Cardiac septum (tissue), 1 donor: Measurements from ENCODE around the gene HK1. TPM values are rescaled to one million over a fixed set of nuclear protein-coding genes. Genes with fewer than 3 reads are reported as not detected.
A peak's percentile ranks its signal among the peaks of the same experiment; 100 is the strongest.

ENCODE experiments used
- DNase-seq: peaks from one replicate; pipeline ENCODE4 v3.0.0-alpha.2; 2020; ENCODE audit warnings: low spot score
- intact Hi-C: fragments of 100-400 bp; cut with DNase I; formaldehyde crosslinking; loops from one replicate; pipeline ENCODE4 v1.14.0; 2022
- total RNA-seq: library from RNA; stranded (reverse); fragmentation: NEBNext Ultra II Directional; extraction: Animal tissue kit (Norgen Biotek cat#: 25700); gene quantifications from one replicate; pipeline ENCODE4 v1.2.1, GENCODE V29; 2021
- donor health status: DM: no; HTN: no; CAD: no.

The HK1 gene
- total RNA-seq, 1 donor from 2014 or later: 315 TPM

DNA sequence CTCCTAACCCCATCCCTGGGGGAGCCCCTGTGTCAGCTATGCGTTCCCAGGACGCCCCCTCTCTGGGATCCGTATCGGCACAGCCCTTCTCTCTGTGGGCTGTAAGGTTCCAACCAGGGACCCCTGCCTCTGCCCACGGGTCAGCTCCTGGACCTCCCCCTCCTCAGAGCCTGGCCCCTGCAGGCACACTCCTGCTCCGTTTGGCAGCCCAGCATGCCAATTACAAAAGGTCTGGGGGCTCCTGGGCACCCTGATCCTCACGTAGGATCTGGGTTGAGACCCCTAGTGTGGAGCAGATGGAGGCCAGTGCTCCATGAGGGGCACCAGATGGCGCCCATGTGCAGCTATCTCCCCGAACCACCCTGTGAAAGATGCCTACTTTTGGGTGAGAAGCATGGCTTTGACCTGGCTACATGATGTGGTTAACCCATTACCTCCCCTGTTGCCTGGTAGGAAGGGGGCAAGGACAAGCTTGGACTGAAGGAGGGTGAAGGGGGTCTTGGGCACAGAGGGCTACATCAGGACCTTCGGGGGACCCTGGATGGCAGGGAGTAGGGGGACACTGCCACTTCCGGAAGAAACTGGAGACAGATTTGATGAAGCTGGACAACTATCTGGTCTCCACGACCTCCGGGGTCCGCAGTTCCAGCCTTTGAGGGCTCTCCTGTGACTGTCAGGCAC lies 129.5 kb downstream of the HK1 start:
- DNase-seq: no peak

DNA sequence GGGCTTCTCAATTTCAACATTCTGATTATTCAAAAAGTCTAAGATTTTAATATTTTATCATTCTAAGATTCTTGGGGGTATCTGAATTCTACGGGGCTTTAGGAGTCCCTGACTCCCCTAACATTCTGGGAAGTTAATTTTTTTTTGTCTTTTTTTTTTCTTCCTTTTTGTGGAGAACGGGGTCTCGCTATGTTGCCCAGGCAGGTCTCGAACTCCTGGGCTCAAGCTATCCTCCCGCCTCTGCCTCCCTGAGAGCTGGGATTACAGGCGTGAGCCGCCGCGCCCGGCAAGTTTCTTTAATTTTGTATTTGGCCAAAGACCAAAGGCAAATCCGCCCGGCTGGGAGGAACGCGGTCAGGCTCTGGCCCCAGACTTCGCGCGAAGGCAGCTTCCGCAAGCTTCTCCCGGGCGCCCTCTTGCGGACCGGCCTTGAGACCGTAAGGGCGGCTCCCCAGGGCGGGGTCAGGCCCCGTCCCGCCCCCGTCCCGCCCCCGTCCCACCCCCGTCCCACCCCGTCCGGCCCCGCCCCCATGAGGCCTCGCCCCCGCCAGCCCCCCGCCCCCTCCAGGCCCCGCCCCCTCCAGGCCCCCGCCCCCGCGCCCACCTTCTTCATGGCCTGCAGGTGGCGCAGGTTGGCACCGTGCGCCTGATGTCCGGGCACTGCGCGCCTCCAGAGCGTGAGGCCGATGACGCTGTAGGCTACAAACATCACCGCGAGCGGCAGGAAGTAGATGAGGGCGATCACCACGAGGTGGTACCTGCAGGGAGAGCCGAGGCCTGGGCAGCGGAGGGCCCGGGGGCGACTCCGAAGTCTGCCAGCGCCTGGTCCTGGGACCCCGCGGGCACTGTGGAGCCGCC lies 130.3 kb downstream of the HK1 start:
- intact Hi-C loops: loop anchor here (5.0 kb wide), 1 partner anchor 91 kb away; no protein-coding TSS in a partner anchor
- peak; percentile 97 for DNase-seq

More for the DNA sequence above, 129.5 kb downstream of the HK1 start:
- intact Hi-C loops: loop anchor here (5.0 kb wide), 1 partner anchor 90 kb away; no protein-coding TSS in a partner anchor

DNA sequence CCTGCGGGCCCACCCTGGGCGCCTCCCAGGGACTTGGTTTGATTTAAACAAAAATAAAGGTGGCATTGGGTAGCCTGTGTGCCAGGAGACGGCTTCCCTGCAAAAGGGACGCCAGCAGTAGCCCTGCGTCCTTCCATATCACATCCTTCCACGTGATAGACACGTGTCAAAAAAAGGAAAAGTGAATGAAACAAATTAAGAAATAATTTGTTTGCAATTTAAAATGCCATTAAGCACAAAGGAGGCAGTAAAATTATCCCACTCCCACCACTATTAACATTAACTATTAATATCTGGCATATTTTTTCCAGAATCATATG lies 130.8 kb downstream of the HK1 start:
- intact Hi-C loops: loop anchor here (5.0 kb wide), 1 partner anchor 92 kb away; no protein-coding TSS in a partner anchor
- DNase-seq: no peak

DNA sequence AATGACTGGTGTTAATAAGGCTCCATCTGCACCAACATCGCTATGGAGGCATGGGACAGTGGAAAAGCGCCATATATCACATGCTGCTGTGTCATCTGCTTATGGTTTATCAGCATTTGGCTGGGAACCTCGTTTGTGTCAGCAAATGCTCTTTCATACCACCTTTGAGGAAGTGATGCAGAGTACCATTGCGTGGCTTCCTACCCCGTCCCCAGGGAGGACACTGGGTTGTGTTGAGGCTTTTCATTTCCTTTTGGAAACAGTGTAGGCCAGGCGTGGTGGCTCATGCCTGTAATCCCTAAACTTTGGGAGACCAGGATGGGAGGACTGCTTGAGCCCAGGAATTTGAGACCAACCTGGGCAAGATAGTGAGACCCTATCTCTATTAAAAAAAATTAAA lies 131.7 kb downstream of the HK1 start:
- intact Hi-C loops: loop anchor here (5.0 kb wide), 2 partner anchors 93 to 97 kb away; no protein-coding TSS in a partner anchor
- DNase-seq: no peak

DNA sequence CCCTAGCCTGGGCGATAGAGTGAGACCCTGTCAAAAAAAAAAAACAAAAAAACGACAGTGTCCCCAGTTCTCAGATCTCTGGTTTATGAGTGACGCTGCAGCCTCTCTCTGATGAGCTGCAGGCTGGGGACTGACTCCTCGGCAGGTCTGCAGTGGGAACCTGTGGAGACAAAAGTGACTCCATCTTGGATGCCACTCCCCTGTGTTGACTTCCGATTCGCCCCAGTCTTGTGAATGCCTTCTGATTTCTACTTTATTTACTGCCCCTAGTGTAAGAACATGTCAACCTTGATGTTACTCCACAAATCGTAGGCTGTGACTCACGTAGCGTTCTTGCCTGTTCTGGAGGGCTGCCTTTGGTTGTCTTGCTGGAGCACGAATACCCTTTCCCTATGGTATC lies 132.2 kb downstream of the HK1 start:
- DNase-seq: no peak
- intact Hi-C loops: loop anchor here (5.0 kb wide), 1 partner anchor 97 kb away; no protein-coding TSS in a partner anchor

DNA sequence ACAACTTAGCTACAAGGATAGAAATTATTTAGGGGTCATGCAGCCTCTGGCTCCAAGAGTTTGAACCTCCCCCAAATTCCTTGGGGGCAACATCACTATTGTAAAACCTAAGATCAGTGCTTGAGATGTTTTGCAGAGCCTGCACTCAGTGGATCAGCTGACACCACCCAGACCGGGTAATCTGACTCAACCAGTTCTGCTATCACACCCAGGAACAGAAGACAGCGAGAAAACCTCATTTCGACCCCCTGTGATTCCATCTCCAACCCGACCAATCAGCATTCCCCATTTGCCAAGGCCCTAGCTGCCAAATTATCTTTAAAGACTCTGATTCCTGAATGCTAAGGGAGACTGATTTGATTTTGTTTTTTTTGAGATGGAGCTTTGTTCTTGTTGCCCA lies 133.2 kb downstream of the HK1 start:
- no peak for DNase-seq
- intact Hi-C loops: loop anchor here (5.0 kb wide), 1 partner anchor 96 kb away; no protein-coding TSS in a partner anchor

DNA sequence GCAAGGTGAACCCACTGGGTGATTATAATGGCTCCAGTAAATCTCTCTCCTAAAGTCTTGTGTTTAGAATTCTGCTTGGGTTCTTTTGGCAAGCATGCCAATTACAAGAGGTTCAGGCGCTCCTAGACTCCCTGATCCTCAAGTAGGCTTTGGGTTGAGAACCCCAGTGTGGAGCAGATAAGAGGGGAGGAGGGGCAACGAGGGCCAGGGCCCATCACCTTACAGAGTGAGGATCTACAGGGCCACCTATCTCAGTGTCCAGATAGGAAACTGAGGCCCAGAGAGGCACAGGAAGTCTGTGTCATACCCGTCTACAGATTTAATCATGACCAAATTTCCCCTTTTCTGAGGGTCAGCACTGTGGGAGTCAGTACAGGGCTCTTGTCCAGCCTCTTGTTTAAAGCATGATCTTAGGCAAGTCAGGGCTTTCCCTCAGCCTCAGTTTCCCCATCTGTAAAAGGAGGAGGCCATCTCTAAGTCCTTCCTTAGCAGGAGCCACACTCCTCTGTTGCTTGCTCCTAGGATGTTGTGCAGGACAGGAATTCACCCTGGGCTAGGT lies 134.0 kb downstream of the HK1 start:
- no peak for DNase-seq
- intact Hi-C loops: loop anchor here (5.0 kb wide), 1 partner anchor 95 kb away; no protein-coding TSS in a partner anchor

DNA sequence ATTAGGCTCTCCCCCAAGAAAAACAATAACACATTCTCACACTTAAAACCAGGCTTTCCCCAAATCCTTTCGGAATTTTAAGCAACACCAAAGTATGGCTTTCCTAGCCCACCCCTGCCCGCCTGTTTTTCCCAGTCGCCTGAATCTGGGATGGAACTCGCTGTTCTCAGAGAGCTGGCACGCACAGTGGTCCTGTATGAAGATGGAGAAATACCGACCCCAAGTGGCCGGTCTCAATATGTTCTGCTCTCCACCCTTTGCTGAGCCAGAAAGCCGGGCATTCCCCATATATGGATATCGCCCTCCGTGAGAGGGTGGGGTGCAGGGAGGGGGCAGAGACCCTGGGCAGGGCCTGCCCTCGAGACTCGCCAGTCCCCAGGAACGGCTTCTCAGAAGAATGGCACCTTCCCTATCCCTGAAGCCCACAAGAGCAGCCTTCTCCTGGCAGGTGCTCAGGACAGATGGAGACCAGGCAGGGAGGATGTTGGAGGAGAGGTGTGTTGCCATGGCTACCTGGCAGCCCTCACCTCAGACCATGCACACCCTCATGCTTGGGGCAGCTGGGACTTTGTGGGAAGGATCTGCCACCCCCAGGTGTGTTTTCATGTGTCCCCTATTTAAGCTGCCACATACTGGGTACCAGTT lies 135.0 kb downstream of the HK1 start:
- no peak for DNase-seq
- intact Hi-C loops: loop anchor here (5.0 kb wide), 1 partner anchor 94 kb away; no protein-coding TSS in a partner anchor

DNA sequence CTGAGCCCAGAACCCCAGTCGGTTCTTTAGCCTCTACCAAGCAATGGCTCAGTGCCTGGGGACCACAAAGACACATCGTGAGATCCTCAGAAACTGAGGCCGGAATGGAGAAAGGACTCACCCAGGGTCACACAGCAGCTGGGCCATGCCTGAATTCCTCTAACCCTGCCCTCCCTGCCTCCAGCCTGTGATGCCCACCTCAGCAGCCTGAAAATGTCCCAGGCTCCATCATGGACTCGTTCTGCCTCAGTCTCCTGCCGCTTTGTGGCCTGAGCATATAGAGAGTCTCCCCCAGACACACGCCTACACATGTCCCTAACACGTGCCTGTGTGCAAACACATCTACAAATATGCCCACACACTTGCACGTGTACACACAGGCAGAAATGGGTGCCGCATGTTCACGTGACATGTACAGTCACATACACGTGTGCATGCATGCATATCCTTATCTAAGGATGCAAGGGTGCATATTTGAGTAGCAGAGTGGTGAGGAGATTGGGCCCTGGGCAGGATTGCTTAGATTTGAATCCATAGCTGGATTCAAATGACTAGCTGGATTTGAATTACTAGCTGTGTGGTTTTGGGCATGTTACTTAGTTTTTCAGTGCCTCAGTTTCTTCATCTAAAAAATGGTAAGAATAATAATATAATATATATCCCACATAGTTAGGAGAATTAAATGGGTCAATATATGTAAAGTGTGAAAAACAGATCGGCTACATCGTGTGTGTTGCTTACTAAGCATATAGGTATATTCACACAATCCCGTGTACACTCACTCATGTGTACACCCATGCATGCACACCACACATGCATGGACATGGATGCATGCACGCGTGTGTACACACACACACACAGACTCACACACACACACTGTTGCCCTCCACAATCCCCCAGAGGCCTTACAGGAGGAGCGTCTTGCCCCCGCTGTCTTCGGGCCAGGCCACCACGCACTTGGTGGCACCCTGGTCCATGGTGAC lies 136.0 kb downstream of the HK1 start:
- intact Hi-C loops: loop anchor here (5.0 kb wide), 1 partner anchor 93 kb away; no protein-coding TSS in a partner anchor
- DNase-seq: no peak

DNA sequence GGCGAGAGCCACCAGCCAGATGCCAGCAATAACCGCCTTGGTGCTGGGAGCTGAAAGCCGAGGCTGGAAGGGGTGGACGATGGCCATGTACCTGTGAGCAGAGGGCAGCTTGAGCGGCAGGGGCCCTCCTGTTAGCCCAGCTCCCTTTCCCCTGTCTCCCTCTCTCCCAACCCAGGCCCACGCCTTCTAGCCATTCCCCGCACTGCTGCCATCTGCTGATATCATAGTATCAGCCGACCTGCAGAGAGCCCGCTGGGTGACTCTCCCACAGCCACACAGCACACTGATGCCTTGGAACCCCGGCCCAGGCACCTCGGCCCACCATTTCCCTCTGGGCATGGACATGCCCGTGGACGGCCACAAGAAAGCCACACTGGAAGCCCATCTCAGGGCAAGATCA lies 136.8 kb downstream of the HK1 start:
- intact Hi-C loops: no loop called here
- no peak for DNase-seq

DNA sequence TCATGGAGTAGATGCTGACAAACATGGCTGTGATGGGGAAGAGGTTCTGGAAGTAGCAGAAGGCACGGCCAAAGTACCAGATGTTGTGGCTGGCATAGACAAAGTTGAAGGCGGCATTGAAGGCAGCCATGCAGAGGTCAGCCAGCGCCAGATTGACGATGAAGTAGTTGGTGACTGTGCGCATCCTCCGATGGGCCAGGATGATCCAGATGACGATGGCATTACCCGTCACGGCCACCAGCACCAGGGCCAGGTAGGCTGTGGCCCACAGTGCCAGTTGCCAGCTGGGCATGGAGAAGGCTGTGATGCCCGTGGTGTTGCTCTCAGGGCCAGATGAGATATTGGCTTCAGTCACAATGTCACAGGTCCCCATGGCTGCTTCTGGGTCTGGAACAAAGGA lies 137.7 kb downstream of the HK1 start:
- no peak for DNase-seq
- intact Hi-C loops: no loop called here

DNA sequence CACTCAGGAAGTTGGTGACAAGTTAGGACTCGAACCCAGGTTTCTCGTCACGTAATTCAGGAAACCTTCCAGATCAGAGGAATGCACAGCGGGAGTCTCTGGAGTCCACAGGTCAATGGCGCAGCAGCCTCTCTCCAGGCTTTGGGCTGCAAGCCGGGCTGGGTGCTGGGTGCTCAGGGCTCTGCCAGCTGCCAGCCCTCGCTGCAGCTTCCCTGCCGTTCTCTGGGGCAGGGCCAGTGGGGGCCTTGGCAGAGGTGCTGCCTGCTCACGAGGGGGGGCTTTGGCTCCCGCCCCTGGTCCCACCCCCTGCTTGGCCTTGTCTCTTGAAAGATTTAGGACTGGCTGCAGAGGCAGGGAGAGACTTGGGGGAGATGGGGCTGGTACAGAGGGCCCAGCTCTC lies 138.4 kb downstream of the HK1 start, which contains the start of gene TACR2:
Gene TACR2, minus strand, starts transcription at position 224 of the 400 bp plus-strand sequence. CDS start 595 bp downstream, outside the sequence.
- intact Hi-C loops: no loop called here
- DNase-seq: no peak

DNA sequence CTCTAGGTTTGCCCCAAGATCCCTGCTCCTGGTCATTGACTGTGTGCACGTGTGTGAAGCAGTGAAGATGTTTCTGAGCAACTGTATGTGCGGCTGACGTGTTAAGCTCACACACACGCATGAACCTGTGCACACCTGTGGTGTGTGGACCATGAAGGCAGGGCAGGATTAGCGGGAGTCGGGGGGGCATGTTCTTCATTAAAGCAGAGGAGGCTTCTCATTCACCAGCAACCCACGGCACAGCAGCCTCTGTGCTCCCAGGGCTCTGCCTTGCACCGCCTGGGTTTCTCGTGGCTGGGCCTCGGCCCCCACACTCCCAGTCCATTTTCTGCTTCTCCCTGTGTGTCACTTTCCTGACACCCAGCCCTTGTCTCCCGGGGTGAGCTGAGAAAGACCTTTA lies 139.2 kb downstream of the HK1 start:
- no peak for DNase-seq
- intact Hi-C loops: no loop called here

DNA sequence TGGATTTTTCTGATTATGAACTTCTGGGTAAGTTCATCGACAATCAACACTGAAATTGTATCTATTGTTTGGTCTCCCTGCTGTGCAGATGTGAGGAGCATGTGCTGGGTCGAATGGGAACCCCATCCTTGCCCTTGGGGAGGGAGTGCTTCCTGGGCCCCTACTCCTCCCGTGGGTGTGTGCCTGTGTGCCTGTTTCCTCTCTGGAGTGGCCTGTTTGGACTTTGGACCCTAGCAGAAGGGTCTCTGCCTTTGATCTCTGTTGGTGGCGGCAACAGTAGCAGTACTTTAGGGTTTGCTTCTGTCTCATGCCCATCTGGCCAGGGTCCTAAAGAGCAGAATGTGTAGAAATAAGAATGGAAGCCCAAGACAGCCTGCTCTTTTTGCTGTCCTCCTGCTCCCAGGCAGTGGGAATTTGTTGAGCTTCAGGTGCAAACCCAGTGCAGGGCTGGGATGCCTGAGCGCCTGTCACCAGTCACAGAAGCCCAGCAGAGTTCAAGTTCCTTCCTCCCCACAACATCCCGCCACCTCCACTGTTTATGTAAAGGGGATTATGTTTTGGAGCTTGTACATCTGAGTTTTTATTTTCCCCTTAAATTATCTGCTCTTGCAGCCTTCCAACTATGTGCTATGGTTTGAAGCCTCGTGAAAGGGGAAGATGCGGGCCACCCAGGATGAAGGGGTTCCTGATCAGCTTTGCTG lies 139.9 kb downstream of the HK1 start:
- intact Hi-C loops: no loop called here
- no peak for DNase-seq

DNA sequence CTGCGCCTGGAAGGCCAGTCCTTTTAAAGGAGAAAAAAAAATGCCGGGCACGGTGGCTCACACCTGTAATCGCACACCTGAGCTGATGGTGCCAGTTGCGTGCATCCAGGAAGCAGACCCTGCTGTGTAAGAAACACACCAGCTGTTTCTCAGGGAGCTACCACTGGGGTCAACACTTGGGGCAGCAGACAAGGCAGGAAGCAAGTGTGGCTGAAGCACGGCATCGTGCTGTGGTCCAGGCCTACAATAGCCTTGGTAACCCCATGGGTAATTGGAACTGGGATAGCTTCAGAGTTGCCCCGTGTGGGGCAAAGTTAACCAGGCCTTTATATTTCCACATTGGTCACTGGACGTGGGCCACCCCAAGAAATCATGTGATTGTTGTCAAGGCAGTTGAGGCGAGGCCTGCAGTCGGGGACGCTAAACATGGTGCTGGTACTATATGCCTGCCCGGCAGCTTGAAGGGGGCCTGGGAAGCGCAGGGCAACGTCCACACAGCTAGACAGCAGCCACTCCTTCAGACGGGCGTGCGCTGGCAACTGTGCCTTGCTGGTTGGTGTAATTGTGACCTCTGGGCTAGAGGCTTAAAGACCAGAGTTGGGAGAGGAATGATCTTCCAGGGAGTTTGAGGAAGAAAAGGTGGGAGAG lies 140.9 kb downstream of the HK1 start:
- DNase-seq: no peak
- intact Hi-C loops: no loop called here

DNA sequence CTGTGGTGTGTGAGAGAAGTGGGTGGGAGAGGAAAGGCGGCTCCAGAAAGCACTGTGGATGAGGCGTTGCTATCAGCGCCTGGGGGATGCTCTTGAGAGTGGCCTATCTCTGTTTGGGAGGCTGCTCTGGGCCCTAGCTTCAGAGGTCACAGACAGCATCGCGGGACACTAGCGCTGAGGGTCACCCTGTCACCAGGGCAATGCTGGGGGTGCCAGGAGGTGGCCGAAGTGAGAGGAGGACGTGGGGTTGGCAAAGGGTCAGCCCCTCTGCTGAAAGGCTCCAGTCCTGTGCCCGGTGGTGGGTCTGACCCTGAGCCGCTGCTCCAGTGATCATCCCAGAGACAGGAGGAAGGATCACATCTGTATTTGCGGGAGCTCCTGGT lies 141.4 kb downstream of the HK1 start:
- DNase-seq: no peak
- intact Hi-C loops: no loop called here

DNA sequence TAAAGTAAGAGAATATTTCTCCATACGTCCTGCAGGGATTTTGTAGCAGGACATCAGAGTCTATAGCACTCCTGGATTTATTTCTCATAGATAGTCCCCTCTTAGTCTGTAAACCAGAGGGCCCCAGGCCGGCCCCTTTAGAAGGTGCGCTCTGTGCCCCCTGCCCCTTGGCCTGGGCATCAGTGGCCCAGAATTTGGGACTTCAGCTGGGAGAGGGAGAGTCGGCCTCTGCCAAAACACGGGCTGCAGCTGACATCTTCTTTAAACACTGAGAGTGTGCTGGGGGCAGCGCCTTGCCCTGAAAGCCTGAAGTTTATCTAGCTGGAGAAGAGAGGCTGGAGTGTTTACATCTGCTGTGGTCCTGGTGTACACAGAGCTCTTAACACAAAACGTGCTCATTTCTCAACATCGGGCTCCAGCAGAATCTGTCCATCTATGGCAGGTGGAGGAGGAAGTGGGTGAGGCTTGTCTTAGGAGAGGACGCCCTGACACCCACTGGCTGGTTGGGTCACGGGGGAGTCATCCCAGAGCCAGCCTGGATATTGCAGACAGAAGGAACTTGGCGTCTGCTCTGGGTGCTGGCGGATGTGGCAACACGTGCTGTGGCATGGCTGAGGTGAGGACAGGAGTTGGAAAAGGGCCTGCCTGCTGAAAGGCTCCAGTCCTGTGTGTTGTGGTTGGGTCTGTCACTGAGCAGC lies 143.5 kb downstream of the HK1 start:
- intact Hi-C loops: no loop called here
- DNase-seq: peak; percentile 90
